ENCODE data around the gene GPR4.

GPR4 gene

DNA sequence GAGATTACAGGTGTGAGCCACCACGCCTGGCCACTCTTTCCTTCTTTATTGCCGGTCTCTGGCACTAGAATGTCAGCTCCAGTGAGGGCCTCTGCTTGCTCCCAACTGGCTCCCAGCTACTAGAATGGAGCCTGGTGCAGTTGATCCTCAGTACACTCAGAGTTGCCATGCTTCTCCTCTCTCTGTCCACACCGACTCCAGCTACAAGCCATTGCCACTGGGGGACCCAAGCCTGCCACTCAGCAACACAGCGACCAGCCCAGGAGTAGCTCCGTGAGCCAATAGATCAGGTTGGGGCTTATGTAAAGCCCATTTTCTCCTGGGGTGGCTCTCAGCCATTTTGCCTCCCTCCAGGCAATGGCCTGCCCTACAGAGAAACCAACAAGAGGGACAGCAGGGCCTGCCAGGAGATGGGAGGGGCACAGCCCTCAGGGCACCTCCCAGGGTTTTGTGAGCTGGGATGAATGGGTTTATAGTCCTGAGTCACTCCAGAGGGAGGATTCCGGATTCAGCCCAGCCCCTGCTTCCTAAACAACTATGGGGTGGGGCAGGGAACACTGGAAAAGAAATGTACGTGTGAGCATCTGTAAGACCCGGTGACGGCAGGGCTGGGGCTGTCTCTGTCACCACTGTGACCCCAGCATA lies 53.9 kb downstream of the GPR4 start:
- DNase-seq (ENCODE audit: low read depth), result no peak

DNA sequence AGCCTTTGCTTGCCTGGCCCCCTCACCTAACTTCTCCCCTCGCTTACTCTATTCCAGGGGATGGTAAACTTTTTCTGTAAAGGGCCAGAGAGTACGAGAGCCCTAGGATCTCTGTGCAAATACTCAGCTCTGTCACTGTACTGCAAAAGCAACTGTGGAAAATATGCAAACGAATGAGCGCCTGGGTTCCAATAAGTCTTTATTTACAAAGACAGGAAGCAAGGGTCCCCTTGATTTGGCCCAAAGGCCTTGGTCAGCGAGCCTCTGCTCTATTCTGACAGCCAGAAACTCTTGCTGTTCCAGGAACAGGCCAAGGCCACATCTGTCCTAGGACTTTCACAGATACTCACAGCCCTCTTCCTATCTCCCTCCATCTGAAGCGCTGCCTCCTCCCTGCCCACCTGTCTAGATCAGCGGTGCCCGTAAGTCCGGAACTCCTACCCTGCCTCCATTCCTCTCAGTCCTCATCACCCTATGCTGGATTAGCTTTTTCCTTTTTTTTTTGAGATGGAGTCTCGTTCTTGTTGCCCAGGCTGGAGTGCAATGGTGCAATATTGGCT lies 54.7 kb downstream of the GPR4 start:
- DNase-seq (ENCODE audit: low read depth), result no peak

DNA sequence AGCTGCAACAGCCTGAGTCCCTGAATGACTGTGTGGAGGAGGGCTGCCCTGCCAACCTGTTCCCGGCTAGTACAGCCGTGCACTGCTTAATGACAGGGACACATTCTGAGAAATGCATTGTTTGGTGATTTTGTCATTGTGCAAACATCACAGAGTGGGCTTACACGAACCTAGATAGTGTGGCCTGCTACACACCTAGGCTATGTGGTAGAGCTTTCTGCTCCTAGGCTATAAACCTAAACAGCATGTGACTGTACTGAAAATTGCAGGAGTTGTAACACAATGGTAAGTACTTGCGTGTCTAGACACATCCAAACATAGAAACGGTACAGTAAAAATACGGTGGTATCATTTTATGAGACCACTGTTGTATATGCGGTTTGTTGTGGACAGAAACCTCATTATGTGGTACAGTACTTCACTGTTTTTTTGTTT lies 59.8 kb downstream of the GPR4 start:
- no peak for DNase-seq (ENCODE audit: low read depth)
